Neural cell (in vitro differentiated cells): ENCODE results near the gene TLNRD1. TPM values are rescaled to one million over a fixed set of nuclear protein-coding genes. Genes with fewer than 3 reads are reported as not detected.

Experiments
- H2AFZ ChIP-seq: fragments of 200-600, 300-800 bp; sonication (generic), shearing (Covaris generic); 2 replicates; pipeline ENCODE4 v1.6.0; 2014; ENCODE audit warnings: low read depth, mild to moderate bottlenecking, antibody characterized with exemption, low read length, moderate library complexity
- H3F3A ChIP-seq: fragments of 200-600 bp; shearing (Covaris generic); 2 replicates; pipeline ENCODE4 v1.6.1; 2016; ENCODE audit warnings: mild to moderate bottlenecking, moderate library complexity, mixed read lengths, antibody characterized with exemption, low read length; ENCODE audit not compliant: insufficient read depth, poor library complexity, severe bottlenecking
- H3K27ac ChIP-seq: fragments of 200-600, 300-800 bp; sonication (generic), shearing (Covaris generic); 2 replicates; pipeline ENCODE4 v1.5.1; 2014; ENCODE audit warnings: mild to moderate bottlenecking, low read length, moderate library complexity
- H3K27me3 ChIP-seq: fragments of 300-800, 200-600 bp; sonication (generic), shearing (Covaris generic); 2 replicates; pipeline ENCODE4 v1.6.0; 2014; ENCODE audit warnings: mild to moderate bottlenecking, low read depth, low read length, moderate library complexity; ENCODE audit not compliant: insufficient read depth
- H3K36me3 ChIP-seq: fragments of 300-800, 200-600 bp; sonication (generic), shearing (Covaris generic); 2 replicates; pipeline ENCODE4 v1.5.1; 2014; ENCODE audit warnings: mild to moderate bottlenecking, antibody characterized with exemption, low read length, moderate library complexity; ENCODE audit not compliant: insufficient read depth
- H3K4me2 ChIP-seq: fragments of 300-800, 200-600 bp; sonication (generic), shearing (Covaris generic); 2 replicates; pipeline ENCODE4 v1.6.0; 2014; ENCODE audit warnings: mild to moderate bottlenecking, low read length
- H3K4me3 ChIP-seq: fragments of 300-800, 200-600 bp; sonication (generic), shearing (Covaris generic); 2 replicates; pipeline ENCODE4 v1.5.1; 2014; ENCODE audit warnings: mild to moderate bottlenecking, low read length, moderate library complexity
- H3K79me2 ChIP-seq: fragments of 200-600 bp; shearing (Covaris generic); replicated peaks from 2 replicates; pipeline ENCODE4 v1.6.0; 2014; ENCODE audit warnings: mild to moderate bottlenecking, low read length, moderate library complexity; ENCODE audit not compliant: insufficient read depth
- H3K9ac ChIP-seq: fragments of 300-800, 200-600 bp; sonication (generic), shearing (Covaris generic); 2 replicates; pipeline ENCODE4 v1.6.1; 2016; ENCODE audit warnings: mild to moderate bottlenecking, low read length, mixed read lengths
- H3K9me2 ChIP-seq: fragments of 200-600 bp; shearing (Covaris generic); 2 replicates; pipeline ENCODE4 v1.6.1; 2016; ENCODE audit warnings: mild to moderate bottlenecking, low read length, mixed read lengths; ENCODE audit not compliant: insufficient read depth
- H3K9me3 ChIP-seq: fragments of 200-600, 300-800 bp; sonication (generic), shearing (Covaris generic); 2 replicates; pipeline ENCODE4 v1.6.1; 2016; ENCODE audit warnings: mild to moderate bottlenecking, mixed run types, low read length, moderate library complexity, mixed read lengths
- H4K20me1 ChIP-seq: fragments of 200-600 bp; shearing (Covaris generic); 2 replicates; pipeline ENCODE4 v1.6.1; 2016; ENCODE audit warnings: mild to moderate bottlenecking, mixed run types; ENCODE audit not compliant: insufficient read depth
- EP300 ChIP-seq: fragments of 450-650 bp; conservative IDR thresholded peaks from 2 replicates; pipeline ENCODE4 v1.6.1; 2014; ENCODE audit warnings: antibody characterized with exemption, mild to moderate bottlenecking, moderate library complexity; ENCODE audit not compliant: poor library complexity, severe bottlenecking
- EZH2 ChIP-seq: fragments of 200-600, 300-800 bp; shearing (Covaris generic), sonication (generic); IDR thresholded peaks from 2 replicates; pipeline ENCODE4 v1.6.1; 2014; ENCODE audit warnings: antibody characterized with exemption, low read length, borderline replicate concordance, mild to moderate bottlenecking; ENCODE audit not compliant: insufficient read depth, poor library complexity, severe bottlenecking
- MXI1 ChIP-seq: fragments of 450-650 bp; conservative IDR thresholded peaks from 2 replicates; pipeline ENCODE4 v1.6.1; 2014; ENCODE audit warnings: antibody characterized with exemption, mild to moderate bottlenecking; ENCODE audit not compliant: poor library complexity, severe bottlenecking
- POLR2AphosphoS5 ChIP-seq: IDR thresholded peaks from 2 replicates; pipeline ENCODE4 v1.6.1; 2012
- RAD21 ChIP-seq: fragments of 450-650 bp; conservative IDR thresholded peaks from 2 replicates; pipeline ENCODE4 v1.6.1; 2014; ENCODE audit warnings: antibody characterized with exemption, mild to moderate bottlenecking, moderate library complexity
- SMC3 ChIP-seq: fragments of 450-650 bp; conservative IDR thresholded peaks from 2 replicates; pipeline ENCODE4 v1.6.1; 2014; ENCODE audit warnings: antibody characterized with exemption, mild to moderate bottlenecking, moderate library complexity; ENCODE audit not compliant: poor library complexity
- TAF1 ChIP-seq: IDR thresholded peaks from 2 replicates; pipeline ENCODE4 v1.6.1; 2012; ENCODE audit warnings: low read depth
- polyA plus RNA-seq: library from polyadenylated mRNA; depleted of rRNA; stranded (reverse); fragments of >200 nt; gene quantifications from 2 replicates; pipeline ENCODE4 v1.2.3, GENCODE V29; 2014
- TF ChIP-seq, protein P1 (sequence below): IDR thresholded peaks from 2 replicates; pipeline ENCODE4 v1.6.1; 2012; ENCODE audit warnings: borderline replicate concordance
- TF ChIP-seq, protein P2 (sequence below): fragments of 450-650 bp; IDR thresholded peaks from 2 replicates; pipeline ENCODE4 v1.5.1; 2014; ENCODE audit warnings: antibody characterized with exemption, mild to moderate bottlenecking, moderate library complexity; ENCODE audit not compliant: poor library complexity, severe bottlenecking

TLNRD1 gene
- polyA plus RNA-seq, 1 donor from 2014 or later, result 8.2 TPM

DNA sequence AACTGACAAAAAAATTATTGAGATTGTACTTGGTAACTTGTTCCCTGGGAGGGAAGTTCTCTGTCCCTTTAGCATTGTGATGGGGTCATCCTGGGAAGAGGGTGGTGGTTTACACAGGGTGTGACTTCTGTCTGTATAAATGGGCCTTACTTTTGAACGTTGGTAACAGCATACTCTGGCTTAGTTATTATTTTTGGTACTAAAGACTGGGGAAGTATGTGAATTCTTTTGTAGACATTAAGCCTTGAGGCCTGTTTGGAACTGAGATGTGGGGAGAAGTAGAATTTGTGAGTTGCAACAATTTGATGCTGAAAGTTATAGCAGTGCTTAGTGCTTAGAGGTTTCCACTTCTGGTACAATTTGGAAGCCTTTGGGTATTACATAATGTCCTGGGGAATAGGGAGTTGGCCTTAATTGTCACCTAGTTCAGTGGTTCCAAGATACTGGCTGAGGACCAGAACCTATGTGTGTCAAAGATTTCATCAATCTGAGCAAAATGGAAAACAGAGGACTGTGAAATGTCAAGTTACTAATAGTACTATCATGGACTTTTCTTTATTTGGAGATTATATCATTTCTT, 15.9 kb downstream of the TLNRD1 start:
- Histone ChIP-seq H3K4me3 (no peak overlapping the region), H3K9me3 (no peaks in the 10 kb centered on the region), H3K9ac (no peak overlapping the region), H2AFZ (no peak overlapping the region), H3K79me2 (no peaks in the 10 kb centered on the region), H4K20me1 (no peaks in the 10 kb centered on the region), H3K9me2 (no peaks in the 10 kb centered on the region), H3F3A (no peaks in the 10 kb centered on the region), H3K36me3 (no peaks in the 10 kb centered on the region), H3K4me2 (no peak overlapping the region), H3K27ac (no peak overlapping the region), H3K27me3 (no peaks in the 10 kb centered on the region)
- TF ChIP-seq EP300 (no peak), SMC3 (no peak), MXI1 (no peak), RAD21 (no peak)

GRCh38 chr15:81018197-81018596, 17.5 kb downstream of the TLNRD1 start:
- H3K27me3 ChIP-seq, result no peaks in the 10 kb centered on the region
- H3K9me3 ChIP-seq, result no peaks in the 10 kb centered on the region
- no peak overlapping the region for H2AFZ ChIP-seq

More at GRCh38 chr15:81018197-81018596, 17.5 kb downstream of the TLNRD1 start:
- H3K9me2 ChIP-seq, result no peaks in the 10 kb centered on the region
- H4K20me1 ChIP-seq, result no peaks in the 10 kb centered on the region
- no peak overlapping the region for H3K27ac ChIP-seq
- TF ChIP-seq EZH2 (no peak), POLR2AphosphoS5 (no peak), EP300 (no peak), MXI1 (no peak), SMC3 (no peak), TAF1 (no peak), RAD21 (no peak)
- TF ChIP-seq, protein P1, sequence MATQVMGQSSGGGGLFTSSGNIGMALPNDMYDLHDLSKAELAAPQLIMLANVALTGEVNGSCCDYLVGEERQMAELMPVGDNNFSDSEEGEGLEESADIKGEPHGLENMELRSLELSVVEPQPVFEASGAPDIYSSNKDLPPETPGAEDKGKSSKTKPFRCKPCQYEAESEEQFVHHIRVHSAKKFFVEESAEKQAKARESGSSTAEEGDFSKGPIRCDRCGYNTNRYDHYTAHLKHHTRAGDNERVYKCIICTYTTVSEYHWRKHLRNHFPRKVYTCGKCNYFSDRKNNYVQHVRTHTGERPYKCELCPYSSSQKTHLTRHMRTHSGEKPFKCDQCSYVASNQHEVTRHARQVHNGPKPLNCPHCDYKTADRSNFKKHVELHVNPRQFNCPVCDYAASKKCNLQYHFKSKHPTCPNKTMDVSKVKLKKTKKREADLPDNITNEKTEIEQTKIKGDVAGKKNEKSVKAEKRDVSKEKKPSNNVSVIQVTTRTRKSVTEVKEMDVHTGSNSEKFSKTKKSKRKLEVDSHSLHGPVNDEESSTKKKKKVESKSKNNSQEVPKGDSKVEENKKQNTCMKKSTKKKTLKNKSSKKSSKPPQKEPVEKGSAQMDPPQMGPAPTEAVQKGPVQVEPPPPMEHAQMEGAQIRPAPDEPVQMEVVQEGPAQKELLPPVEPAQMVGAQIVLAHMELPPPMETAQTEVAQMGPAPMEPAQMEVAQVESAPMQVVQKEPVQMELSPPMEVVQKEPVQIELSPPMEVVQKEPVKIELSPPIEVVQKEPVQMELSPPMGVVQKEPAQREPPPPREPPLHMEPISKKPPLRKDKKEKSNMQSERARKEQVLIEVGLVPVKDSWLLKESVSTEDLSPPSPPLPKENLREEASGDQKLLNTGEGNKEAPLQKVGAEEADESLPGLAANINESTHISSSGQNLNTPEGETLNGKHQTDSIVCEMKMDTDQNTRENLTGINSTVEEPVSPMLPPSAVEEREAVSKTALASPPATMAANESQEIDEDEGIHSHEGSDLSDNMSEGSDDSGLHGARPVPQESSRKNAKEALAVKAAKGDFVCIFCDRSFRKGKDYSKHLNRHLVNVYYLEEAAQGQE, result no peak
- TF ChIP-seq, protein P2, sequence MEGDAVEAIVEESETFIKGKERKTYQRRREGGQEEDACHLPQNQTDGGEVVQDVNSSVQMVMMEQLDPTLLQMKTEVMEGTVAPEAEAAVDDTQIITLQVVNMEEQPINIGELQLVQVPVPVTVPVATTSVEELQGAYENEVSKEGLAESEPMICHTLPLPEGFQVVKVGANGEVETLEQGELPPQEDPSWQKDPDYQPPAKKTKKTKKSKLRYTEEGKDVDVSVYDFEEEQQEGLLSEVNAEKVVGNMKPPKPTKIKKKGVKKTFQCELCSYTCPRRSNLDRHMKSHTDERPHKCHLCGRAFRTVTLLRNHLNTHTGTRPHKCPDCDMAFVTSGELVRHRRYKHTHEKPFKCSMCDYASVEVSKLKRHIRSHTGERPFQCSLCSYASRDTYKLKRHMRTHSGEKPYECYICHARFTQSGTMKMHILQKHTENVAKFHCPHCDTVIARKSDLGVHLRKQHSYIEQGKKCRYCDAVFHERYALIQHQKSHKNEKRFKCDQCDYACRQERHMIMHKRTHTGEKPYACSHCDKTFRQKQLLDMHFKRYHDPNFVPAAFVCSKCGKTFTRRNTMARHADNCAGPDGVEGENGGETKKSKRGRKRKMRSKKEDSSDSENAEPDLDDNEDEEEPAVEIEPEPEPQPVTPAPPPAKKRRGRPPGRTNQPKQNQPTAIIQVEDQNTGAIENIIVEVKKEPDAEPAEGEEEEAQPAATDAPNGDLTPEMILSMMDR, result no peak
- no peaks in the 10 kb centered on the region for H3K79me2 ChIP-seq
- no peak overlapping the region for H3K9ac ChIP-seq
- no peak overlapping the region for H3K4me2 ChIP-seq
- no peaks in the 10 kb centered on the region for H3F3A ChIP-seq
- H3K4me3 ChIP-seq, result no peak overlapping the region
- H3K36me3 ChIP-seq, result no peaks in the 10 kb centered on the region
